G401 (cell line): Measurements from ENCODE around the gene CD276. TPM values are rescaled to one million over a fixed set of nuclear protein-coding genes. Genes with fewer than 3 reads are reported as not detected.
A peak's percentile ranks its signal among the peaks of the same experiment; 100 is the strongest.

Experiments used
- DNase-seq: peaks from one replicate; pipeline ENCODE4 v3.0.0-alpha.2; 2015; ENCODE audit warnings: low spot score
- in situ Hi-C: cut with HindIII; loops from 2 replicates; pipeline ENCODE4 v1.10.0; 2016; ENCODE audit warnings: low sequenced_read_pairs, mixed read lengths
- total RNA-seq: library from RNA; depleted of rRNA; stranded (reverse); fragments of >200 nt; shearing (Covaris generic); gene quantifications from 2 replicates; pipeline ENCODE4 v1.2.3, GENCODE V29; 2014

CD276 gene
- total RNA-seq, 1 experiment from 2014 or later = 85.5 TPM

GRCh38 chr15:73737535-73737934 lies 53.4 kb downstream of the CD276 start:
- DNase-seq = no peak
- in situ Hi-C loops = no loop called here

DNA sequence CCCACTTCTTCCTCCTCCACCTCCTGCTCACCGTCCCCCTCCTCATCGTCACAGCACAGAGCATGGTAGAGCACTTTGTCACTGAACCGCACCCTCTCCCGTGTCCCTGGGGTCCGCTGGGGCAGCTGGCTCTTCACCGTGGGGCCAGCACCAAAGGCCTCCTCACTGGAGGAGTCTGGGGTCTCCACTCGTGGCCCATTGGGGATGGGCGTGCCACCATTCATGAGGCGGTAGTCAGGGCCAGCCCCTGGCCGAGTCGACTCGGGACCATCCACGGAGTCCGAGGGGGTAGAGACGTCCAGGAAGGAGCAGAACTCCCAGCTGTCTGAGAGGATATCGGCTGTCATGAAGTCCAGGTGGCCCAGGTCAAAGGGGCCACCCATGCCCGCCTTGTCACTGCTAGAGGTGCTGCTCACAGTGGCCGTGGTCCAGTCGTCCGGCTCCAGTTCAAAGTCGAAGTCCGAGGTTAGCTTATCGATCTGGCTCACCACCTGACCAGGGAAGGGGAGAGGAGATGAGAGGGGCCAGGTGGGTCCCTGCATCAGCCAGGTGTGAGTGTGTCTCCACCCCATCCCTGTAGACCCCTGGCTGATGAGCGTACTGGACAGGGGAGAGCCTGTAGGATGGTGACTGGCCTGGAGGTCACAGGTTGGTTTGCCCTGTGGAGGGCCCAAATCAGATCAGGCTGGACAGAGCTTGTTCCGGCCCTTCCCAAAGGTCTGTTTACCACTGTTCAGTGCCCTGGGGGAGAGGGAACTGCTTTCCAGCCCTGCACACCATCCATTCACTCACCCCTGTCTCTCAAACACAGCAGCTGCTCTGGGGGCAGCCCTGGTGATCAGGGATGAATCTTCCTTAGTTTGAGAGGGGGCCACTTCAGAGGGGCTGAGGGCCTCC lies 56.2 kb downstream of the CD276 start:
- no peak for DNase-seq
- in situ Hi-C loops = no loop called here

DNA sequence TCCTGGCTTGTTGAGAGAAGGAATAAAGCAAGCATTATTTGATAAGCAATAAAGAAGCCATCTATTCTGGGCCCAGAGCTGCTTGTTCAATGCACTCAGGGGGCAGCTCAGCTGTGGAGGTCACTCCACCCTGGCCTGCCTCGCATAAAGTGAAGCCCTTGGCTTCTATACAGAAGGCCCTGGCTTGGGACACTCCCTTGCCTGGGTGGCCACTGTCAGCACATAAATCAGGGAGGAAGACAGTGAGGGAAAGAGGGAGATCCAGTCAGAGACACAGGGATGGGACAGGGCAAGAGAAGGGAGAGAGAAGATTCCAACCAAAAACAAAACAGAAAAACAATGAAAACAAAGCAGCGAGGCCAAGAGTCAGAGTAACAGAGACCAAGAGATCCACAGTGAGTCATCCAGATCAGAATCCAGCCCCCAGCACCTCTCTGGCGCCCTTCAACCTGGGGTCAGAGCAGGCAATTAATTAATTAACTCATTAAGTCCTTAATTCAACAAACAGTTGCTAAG lies 57.2 kb downstream of the CD276 start:
- in situ Hi-C loops = no loop called here
- no peak for DNase-seq

GRCh38 chr15:73744293-73744692 lies 60.1 kb downstream of the CD276 start:
- DNase-seq = no peak
- in situ Hi-C loops = no loop called here

- in situ Hi-C loops = no loop called here
- DNase-seq = no peak
Measured at GRCh38 chr15:73745073-73745472, 60.9 kb downstream of the CD276 start.

GRCh38 chr15:73746261-73746660 lies 62.1 kb downstream of the CD276 start:
- in situ Hi-C loops = no loop called here
- DNase-seq = no peak

- in situ Hi-C loops = no loop called here
- DNase-seq = no peak
Measured at GRCh38 chr15:73746883-73747282, 62.7 kb downstream of the CD276 start.

DNA sequence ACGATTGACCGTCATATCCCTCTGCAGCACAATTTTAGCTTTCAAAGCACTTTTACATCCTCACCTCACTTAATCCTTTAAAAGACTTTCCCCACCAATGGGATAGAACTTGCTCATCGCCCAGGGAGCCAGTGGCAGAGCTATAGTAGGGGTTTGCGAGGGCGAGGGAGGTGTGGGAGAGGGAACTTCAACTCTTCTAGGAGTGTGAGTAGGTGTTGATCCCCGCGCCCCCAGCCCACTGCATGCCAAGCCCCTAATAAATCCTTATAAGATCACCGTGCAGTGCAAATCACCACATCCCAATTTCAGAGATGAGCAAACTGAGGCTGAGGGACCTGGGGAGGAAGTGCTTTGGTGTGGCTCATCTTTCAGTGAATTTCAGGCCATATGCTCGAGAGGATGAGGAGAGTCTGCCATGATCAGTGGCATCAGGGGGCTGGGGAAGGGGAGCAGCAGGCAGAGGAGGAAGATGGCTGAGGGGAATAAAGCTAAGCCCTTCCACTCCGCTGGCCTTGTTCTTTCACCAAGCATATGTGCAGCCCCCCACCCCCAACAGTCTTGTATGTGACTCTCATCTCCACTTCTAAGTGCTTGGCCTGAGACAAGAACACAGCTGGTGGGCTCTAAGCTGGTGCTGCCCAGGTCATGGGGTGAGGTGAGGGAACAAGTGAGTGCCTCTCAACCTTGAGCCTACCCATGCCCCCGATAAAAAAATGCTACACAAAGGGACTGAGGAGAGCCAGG lies 63.8 kb downstream of the CD276 start:
- in situ Hi-C loops = no loop called here
- DNase-seq = no peak

GRCh38 chr15:73748730-73749129 lies 64.5 kb downstream of the CD276 start:
- DNase-seq = peak; percentile 51
- in situ Hi-C loops = no loop called here

GRCh38 chr15:73749533-73749932 lies 65.3 kb downstream of the CD276 start:
- in situ Hi-C loops = no loop called here
- no peak for DNase-seq

GRCh38 chr15:73749971-73750370 lies 65.8 kb downstream of the CD276 start:
- no peak for DNase-seq
- in situ Hi-C loops = no loop called here

DNA sequence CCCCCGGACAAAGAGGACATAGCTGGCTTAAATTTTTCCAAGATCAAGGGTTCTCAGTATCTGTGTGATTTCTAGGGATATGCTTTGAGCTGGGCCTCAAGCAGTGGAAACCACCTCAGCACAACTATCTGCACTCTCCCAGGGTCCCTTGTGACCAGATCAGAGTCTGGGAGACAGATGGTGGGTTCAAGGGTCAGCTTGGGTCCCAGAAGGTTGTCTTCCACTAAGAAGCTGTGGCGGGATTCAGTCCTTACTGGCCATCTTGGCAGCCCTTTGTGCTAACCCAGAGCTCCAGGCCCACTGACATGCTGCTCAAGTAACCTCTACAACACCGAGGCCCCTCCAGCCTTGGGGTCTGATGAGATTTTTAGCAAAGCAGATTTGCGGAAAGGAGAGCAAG lies 66.3 kb downstream of the CD276 start:
- no peak for DNase-seq
- in situ Hi-C loops = no loop called here

GRCh38 chr15:73750951-73751350 lies 66.8 kb downstream of the CD276 start:
- in situ Hi-C loops = no loop called here
- no peak for DNase-seq

DNA sequence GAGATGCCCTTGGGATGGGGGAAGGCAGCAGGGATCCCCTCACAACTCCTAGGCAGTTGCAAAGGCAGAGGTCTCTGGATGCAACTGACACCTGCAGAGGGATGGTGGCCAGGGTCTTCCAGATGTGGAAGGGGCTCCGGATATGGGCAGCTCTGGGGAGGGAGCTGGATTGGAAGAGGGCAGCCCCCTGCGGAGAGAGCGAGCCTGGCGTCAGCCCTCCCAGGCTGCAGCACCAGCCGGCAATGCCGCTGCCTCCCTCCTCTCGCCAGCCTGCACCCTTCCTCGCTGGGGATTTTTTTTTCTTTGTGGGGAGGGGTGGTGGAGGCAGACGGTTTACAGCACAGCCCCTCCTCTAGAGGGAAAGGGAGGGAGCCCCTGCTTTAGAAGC lies 67.3 kb downstream of the CD276 start:
- in situ Hi-C loops = no loop called here
- no peak for DNase-seq

- in situ Hi-C loops = no loop called here
- DNase-seq = no peak
Measured at GRCh38 chr15:73751899-73752805, 68.0 kb downstream of the CD276 start.

DNA sequence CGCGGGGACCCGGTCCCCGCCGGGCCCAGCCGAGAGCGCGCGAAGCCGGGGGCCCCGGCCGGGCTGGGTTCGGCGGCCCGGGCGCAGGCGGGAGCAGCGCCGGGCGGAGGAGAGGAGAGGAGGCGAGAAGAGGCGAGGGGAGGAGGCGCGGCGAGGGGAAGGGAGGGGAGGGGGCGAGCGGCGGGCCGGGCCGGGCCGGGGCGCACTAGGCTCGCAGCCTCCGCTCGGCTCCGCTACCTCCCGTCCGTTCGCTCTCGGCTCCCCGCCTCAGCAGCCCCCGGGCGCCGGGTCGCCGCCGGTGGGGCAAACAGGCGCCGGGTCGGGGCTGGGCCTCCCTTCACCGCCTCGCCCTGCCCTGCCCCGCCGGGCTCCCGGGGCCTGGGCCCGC lies 68.6 kb downstream of the CD276 start:
- in situ Hi-C loops = no loop called here
- no peak for DNase-seq

DNA sequence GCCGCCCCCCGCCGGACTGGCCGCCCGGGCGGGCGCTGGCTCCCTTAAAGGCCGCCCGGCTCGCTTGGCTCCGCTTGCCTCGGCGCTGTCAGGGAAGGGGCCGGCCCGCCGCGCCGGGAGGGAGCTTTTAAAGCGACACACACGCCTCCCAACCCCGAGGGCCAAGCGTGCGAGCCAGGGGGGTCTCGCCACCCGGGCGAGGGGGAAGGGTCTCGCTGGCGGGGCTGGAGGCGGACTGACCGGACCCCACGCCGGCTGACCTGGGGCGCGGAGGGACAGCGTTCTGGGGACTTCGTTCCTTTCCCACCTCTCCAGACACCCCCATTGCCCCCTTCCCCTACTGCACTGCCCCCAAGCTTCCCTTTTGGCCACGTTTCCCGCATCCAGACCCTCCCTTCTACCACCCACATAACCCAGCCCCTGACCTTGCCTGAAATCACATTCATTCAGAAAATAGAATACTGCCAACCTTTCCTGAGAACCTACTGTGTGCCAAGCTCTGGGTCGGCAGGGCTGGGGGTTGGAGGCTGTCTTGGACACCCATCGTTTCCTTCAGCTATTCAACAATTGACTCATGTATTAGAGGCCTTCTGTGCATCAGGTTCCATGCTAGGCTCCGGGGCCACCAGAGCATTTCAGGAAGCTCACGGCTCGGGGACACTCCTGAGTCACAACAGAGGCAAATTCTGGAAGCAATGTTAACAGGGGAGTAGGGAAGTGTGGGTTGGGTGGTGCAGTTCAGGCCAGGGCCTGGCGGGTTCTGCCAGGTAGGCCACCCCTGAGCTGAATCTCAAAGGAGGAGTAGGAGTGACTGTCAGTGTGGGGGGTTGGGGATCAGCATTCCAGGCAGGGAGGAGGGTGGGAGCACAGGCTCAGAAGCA lies 69.3 kb downstream of the CD276 start, which contains the start of gene INSYN1:
TSS of gene INSYN1 (minus strand) at position 102 of the 881 bp plus-strand sequence. CDS start 2,221 bp downstream, outside the sequence.
- in situ Hi-C loops = no loop called here
- DNase-seq = no peak

GRCh38 chr15:73754461-73754860 lies 70.3 kb downstream of the CD276 start:
- in situ Hi-C loops = no loop called here
- no peak for DNase-seq
